HG03097 (cell line): ENCODE data around the gene PHACTR2.
"Not testable (repeated sequence)": the region's sequence is repeated elsewhere in the genome, so short reads cannot be mapped to it uniquely, and the experiment has no call there.

ENCODE experiments used
- ATAC-seq: cut with Tn5 transposase; IDR thresholded peaks from one replicate; pipeline ENCODE4 v1.9.1; 2021; ENCODE audit not compliant: unreplicated experiment, low FRiP score

Gene PHACTR2

DNA sequence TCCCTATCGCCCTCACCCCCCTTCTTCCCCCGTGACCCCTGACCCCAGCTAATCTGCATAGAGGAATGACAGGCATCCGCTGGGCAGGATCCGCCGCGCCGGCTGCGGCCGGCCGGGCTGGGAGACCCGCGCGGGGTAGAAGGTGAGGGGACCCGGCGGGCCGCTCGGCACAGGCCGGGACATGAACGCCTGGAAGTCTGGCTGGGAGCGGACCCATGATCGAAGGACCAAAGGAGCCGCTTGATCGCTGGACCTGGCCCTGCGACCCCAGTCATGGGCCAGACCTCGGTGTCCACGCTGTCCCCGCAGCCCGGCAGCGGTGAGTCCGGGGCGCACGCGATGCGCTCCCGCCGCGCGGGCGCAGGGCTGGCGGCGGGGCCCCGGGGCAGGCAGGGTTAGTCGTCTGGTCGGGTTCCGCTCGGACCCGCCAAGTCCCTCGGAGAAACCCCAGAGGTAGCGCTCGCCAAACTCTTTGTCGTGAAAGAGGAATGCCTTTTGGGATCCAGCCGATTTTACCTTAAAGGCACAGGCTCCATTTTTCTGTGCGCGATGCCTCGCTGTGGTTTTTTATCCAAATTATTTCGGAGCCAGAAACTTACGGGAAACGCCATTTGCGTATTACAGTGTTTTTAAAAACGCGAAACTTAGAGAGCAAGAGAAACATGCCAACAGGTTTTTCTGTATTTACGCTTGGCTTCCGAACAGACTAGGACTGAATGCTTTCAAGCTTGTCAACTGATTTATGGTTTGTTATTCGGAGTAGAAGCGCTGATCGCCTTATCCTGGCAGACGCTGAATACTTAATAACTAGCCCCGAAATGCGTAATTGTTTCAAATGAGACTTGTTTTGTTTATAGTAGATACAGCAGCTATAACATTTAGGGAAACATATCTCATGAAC is at the start of gene PHACTR2:
TSS of gene PHACTR2 (plus strand) at position 75 of the 901 bp plus-strand sequence. CDS start at position 274, 199 bp downstream.
- ATAC-seq: no peak

DNA sequence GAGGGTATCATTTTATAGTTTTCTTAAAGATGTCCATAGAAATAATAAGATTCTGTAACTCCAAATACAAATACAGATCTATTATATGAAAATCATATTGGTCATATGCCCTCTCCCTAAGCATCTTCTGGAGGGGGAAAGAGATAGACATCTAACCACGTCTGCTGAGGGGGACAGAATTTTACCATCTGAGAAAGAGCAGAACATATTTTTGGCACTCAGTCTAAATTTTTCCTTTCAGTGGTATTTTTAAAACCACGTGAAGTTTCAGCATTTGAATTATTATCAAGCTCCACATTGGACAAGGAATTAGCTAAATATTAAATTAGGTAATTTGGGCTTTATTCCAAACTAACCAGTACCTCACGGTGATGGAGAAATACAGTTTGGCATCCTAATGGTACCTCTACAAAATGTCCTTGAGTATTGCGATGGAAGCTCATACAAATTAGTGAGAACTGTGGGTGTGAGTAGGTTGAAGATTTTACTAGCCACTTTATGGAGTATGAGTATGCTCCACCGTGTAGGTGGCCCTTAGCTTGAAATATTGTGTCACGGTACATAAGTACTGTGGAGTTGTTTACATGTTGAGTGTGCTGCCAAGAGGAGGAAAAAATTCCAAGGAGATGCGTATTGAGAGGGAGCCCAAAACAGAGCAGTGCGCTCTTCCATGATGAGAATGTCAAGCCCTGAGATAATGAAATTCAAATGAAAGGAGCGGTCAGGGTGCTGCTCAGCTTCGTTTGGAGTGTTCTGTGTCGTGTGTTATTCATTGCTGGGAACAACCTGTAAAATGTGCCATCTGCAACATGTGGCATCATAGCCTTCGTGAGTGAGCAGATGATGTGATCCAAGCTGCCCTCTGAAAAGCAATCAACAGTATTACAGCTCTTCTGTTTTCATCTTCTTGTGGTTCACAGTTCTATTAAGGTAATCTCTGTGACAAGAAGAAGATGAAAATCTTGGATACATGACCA is 48.4 kb upstream of the PHACTR2 start:
- no peak for ATAC-seq

DNA sequence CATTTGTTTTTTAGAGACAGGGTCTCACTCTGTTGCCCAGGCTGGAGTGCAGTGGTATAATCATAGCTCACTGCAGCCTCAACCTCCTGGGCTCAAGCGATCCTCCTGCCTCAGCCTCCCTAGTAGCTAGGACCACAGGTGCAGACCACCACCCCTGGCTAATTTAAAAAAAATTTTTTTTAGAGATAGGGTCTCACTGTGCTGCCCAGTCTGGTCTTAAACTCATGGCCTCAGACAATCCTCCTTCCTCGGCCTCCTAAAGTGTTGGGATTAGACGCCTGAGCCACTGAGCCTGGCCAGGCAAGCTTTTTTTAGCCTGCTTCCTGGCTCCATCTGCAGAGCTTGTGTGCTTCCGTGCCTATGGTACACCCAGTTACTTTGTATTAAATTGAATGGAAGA is 46.6 kb upstream of the PHACTR2 start:
- ATAC-seq: not testable (repeated sequence)

DNA sequence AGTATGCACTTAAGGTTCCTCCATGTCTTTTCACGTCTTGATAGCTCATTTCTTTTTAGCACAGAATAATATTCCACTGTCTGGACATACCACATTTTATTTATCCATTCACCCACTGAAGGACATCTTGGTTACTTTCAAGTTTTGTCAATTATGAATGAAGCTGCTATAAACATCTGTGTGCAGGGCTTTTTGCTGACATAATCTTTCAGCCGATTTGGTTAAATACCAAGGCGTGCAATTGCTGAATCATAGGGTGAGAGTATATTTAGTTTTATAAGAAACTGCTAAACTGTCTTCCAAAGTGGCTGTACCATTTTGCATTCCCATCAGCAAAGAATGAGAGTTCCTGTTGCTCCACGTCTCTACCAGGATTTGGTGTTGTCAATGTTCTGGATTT is 44.9 kb upstream of the PHACTR2 start:
- ATAC-seq: no peak

DNA sequence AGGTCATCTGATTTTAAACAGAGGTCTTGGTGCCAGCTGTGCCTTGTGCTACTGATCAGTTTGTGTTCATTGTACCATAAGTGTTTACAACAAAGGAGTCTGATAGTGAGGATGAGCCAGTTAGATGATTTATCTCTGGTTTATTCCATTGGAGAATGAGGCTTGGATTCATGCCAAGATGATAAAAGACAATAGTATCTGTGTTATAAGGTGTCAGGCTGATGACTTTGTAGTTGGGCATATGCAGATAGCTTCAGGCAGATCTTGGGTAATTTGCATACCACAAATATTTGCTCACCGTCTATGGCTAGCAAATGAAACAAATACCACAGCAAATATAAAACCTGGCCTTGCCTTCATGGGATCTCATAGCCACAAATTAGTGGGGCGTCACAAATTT is 43.3 kb upstream of the PHACTR2 start:
- ATAC-seq: no peak

DNA sequence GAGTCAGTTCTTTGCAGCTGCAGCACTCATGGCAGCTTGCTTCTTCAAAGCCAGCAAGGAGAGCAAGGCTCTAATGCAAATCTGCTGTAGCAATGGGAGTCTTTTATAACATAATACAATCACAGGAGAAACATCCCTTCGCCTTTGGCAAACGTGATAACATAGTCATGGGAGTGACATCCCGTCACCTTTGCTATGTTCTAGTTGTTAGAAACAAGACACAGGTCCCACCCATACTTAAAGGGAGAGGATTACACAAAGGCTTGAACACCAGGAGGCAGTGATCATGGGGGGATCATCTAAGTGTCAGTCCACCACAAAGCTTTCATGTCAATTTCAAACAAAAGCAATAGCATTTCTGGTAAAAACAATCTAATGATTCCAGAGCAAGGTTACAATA is 40.1 kb upstream of the PHACTR2 start:
- no peak for ATAC-seq

DNA sequence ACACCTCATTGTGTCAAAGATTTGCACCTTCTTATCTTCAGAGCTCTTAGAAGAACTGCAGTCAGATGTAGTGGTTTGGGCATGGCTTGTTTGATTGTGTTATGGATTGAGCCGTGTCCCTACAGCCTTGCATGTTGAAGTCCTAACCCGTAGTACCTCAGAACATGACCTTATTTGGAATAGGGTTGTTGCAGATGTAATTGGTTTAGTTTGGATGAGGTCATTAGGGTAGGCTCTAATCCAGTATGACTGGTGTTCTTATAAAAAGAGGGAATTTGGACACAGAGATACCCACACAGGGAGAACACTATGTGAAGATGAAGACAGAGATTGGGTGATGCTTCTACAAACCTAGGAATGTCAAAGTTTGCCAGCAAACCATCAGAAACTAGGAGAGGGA is 35.4 kb upstream of the PHACTR2 start:
- no peak for ATAC-seq

DNA sequence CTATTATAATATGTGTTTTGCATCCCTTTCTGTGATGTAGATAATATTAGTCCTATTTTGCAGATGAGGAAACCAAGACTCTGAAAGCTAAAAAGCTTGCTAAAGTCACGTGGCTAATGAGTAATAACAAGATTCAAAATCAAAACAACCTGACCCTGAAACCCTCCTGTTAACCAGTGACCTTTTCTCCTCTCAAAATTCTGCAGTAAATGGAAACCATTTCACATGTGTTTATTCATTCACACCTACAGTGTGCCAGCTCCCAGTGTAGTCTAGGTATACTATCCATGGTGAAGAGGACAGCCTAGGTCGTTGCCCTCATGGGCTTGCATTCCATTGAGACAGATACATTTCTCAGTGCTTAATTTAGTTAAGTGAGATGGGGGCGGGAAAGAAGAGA is 30.6 kb upstream of the PHACTR2 start:
- ATAC-seq: no peak

DNA sequence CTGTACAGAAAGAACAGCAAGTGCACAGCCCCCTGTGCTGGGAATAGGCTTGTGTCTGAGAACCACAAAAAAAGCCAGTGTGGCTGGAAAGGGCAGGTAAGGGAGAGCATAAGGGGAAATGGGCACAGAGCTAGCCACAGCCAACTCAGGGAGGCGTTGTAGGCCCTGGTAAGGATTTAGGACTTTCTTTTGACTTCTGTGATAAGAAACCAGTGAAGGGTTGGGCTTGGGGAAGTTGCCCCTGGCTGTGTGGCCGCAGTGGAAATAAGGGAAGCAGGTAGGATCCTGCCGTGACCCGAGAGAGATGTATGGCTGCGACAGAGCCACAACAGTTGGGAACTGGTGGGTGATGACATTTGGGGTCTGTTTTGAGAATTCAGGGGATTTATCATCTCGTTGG is 30.0 kb upstream of the PHACTR2 start:
- ATAC-seq: no peak

DNA sequence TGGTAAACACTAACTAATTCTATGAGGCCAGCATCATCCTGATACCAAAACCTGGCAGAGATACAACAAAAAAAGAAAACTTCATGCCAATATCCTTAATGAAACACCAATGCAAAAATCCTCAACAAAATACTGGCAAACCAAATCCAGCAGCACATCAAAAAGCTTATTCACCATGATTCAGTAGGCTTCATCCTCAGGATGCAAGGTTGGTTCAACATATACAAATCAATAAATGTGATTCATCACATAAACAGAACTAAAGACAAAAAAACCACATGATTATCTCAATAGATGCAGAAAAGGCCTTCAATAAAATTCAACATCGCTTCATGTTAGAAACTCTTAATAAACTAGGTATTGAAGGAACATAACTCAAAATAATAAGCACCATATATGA is 28.4 kb upstream of the PHACTR2 start:
- not testable (repeated sequence) for ATAC-seq

DNA sequence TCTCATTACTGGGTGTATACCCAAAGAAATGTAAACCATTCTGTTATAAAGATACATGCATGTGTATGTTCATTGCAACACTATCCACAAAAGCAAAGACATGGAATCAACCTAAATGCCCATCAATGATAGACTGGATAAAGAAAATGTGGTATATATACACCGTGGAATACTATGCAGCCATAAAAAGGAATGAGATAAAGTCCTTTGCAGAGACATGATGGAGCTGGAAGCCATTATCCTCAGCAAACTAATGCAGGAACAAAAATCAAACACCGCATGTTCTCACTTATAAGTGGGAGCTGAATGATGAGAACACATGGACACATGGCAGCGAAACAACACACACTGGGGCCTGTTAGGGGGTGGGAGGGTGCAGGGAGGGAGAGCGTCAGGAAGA is 26.4 kb upstream of the PHACTR2 start:
- ATAC-seq: not testable (repeated sequence)

DNA sequence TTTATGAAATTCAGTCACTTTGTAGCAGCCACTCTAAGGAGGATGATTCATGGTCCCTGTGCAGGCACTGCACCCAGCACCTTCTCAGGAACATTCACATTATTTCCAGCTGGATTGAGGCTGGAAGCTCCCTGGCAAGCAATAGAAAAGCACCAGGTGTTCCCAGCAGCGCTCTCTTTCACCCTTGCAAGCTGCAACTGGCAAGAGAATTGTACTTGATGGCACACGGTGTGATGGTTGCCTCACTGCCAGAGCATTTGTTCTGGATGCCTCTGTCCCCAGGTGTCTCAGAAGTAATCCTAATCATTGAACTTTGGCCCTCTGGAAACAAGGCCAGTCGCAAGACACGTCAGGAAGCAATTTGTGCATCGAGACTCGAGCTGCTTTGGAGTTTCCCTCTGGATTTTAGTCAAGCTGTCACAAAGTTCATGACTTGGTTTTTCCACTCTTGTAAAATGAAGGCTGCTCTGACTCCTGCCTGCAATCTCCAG is 24.9 kb upstream of the PHACTR2 start:
- ATAC-seq: no peak

DNA sequence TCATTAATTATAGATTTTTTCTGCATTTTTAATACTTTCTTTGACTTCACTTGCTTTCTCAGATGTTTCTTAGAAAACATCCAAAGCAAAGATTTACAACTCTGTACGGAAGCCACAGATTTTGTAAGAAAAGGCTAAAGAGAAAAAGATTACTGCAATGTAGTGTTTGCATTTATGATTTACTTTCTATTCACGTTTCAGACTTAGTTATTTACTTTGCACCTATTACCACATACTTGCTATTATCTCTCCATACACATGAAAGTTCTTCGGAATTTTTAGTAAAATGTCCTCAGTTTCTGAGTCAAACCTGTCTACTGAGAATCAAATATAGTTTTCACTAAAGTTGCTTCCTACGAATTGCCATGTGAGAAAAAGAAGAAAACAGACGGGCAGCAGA is 22.2 kb upstream of the PHACTR2 start:
- ATAC-seq: no peak

DNA sequence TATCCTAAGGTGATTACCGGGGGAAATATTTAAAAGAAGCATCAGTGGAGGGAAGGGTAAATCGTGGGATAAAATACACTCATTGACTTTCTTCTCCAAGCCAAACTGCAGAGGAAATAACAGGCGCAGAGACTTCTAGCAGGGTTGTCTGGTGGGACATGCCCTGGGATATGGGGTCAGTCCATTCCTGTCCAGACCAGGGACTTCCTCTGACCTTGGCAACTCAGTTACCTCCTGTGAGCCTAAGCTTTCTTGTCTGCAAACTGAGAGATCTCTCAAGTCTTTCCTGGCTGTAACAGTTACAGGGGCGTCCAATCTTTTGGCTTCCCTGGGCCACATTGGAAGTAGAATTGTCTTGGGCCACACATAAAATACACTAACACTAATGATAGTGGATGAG is 21.7 kb upstream of the PHACTR2 start:
- no peak for ATAC-seq

DNA sequence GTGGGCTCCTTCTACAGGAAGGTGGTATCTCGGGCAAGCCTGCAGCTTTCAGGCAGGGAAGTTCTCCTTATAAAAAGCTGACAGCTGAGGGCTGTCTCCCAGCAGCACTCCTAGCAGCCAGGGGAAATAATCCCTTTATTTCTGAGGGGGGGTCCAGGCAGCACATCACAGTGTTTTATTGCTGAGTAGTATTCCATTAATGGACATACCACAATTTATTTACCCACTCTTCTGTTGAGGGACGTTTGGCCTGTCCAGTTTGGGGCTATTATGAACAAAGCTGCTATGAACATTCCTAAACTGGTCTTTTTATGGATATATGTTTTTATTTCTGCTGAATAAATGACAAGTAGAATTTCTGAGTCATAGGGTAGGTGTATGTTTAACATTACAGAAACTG is 20.0 kb upstream of the PHACTR2 start:
- no peak for ATAC-seq

DNA sequence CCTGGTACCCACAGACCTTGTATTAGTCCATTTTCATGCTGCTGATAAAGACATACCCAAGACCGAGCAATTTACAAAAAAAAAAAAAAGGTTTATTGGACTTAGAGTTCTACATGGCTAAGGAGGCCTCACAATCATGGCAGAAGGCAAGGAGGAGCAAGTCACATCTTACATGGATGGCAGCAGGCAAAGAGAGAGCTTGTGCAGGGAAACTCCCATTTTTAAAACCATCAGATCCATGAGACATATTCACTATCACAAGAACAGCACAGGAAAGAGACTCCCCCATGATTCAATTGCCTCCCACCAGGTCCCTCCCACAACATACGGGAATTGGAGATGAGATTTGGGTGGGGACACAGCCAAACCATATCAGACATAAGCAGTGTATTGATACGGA is 17.6 kb upstream of the PHACTR2 start:
- ATAC-seq: not testable (repeated sequence)

DNA sequence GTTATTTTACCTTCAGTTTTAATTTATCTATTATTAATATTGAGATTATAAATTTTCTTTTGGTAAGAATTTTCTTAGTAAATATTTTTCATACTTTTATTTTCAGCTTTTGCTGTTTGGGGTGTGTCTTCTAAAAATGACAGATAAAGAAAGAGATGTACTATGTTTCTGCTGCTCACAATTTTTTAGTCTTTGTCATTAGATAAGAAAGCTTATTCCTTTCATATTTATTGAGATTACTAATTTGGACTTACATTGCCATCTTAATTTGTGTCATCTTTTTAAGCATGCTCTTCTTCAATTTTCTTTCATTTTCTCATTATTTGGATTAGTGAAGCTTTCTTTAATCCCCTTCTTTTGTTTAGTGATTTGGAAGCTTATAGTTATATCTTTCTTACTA is 13.6 kb upstream of the PHACTR2 start:
- ATAC-seq: no peak

DNA sequence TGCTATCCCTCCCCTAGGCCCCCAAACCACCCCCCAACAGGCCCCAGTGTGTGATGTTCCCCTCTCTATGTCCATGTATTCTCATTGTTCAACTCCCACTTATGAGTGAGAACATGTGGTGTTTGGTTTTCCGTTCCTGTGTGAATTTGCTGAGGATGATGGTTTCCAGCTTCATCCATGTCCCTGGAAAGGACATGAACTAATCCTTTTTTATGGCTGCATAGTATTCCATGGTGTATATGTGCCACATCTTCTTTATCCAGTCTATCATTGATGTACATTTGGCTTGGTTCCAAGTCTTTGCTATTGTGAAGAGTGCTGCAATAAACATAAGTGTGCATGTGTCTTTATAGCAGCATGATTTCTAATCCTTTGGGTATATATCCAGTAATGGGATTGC is 11.8 kb upstream of the PHACTR2 start:
- ATAC-seq: not testable (repeated sequence)

DNA sequence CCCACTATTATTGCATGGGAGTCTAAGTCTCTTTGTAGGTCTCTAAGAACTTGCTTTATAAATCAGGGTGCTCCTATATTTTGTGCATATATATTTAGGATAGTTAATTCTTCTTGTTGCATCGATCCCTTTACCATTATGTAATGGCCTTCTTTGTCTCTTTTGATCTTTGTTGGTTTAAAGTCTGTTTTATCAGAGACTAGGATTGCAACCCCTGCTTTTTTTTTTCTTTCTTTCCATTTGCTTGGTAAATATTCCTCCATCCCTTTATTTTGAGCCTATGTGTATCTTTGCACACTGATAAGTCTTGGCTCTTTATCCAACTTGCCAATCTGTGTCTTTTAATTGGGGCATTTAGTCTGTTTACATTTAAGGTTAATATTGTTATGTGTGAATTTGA is 8.3 kb upstream of the PHACTR2 start:
- ATAC-seq: not testable (repeated sequence)

DNA sequence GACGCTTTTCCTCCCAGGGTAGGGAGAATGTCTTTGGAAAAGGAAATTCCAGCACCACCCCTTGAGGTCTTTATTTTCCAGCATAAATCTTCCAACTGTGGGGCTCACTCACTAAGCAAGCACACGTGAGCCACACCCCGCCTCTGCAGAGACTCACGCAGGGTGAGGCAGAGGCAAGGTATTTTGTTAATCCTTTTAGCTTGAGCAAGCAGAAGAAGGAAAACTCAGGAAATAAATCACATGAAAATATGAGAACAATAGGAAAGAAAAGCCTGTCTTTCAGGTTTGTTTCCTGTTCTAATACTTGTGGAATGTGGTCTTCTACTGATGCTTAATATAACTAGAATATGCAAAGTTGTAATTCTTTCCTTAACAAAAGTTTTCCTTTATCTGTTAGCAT is 4.1 kb upstream of the PHACTR2 start:
- ATAC-seq: no peak
